ENCODE measurements around the gene PAWR. TPM values are rescaled to one million over a fixed set of nuclear protein-coding genes. Genes with fewer than 3 reads are reported as not detected.

PAWR gene
- total and polyA plus RNA-seq, 10 of the 15 experiments (the other 5 are each of a cell fraction or from before 2014, with no cell fraction given): 8.1 to 70.6 (median 24.2) TPM

DNA sequence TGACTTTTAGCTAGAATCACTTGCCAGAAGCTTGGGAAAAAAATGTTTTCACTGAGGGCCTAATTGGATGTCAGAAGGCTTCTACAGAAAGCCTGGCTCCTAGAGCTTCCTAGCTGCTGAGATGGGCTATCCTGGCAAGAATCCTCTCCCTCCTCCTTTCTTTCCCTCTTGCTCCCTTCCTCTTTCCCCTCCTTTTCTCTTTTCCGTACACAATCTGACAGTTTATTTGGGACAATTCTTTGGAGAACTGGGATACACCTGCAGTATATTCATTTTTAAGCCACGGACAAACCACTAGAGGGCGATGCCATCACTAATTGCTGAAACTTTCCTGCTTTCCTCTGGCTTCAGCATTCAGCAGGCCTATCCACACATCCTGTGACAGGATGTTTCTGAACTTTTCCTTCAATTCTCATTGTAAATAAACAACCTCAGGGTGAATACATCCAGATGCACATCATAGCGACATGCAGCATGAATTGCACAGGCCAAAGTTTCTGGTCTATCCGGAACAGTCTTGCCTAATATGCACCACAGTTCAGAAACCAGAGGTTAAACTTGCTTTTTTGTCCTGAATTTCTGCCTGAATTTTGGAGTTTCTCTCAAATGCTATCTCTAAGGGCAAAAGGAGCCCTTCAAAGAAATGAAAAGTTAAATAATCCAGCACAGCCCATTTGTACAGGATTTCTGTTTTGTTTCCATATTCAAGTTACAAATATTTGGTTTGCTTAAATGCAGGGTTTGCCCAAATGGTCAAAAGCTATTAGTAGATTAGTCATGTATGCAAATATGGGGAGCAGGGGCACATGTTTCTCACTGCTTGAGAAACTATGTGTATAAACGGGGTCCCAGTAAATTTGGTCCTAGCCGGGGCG lies 142.8 kb downstream of the PAWR start (continued):
- TF ChIP-seq, protein P1, sequence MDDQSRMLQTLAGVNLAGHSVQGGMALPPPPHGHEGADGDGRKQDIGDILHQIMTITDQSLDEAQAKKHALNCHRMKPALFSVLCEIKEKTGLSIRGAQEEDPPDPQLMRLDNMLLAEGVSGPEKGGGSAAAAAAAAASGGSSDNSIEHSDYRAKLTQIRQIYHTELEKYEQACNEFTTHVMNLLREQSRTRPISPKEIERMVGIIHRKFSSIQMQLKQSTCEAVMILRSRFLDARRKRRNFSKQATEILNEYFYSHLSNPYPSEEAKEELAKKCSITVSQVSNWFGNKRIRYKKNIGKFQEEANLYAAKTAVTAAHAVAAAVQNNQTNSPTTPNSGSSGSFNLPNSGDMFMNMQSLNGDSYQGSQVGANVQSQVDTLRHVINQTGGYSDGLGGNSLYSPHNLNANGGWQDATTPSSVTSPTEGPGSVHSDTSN (IDR thresholded peaks at IDR 0.05; ENCODE audit: insufficient replicate concordance, low read depth, low read length): no peak
- no peak for TF ChIP-seq MYB (IDR thresholded peaks at IDR 0.05; ENCODE audit: borderline replicate concordance, low read depth, low read length)

DNA sequence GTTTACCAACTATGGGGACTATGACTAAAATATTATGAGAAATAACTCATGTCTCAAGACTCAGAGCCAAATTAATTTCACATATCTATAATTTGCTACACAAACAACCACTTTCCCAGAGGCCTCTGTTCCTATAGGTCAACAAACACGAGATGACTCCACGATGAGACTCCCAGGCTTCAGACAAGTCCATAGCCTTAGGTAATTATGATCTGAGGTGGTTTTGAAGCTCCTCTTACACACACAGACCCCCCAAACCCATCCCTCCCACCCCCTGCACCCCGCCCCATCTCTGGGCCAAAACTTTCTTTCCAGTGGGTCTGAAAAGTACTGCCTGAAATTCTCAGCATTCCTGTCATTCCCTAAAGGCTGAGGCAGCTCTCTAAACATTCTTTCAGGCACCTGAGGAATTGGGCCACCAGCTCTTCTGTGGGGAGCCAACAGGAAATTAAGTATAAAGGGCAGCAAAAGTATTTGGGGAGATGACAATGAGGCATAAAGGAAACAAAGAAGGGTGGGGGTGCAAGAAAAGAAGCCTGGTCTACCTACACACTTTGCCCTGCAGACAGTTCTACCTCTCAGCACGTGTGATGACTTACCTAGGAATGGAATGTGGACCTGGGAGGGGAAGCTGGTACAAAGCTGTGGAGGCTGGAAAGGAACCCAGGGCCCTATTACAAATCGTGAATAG lies 143.6 kb downstream of the PAWR start:
- H2AFZ ChIP-seq (ENCODE audit: control insufficient read depth, low read depth, low read length): no peak overlapping the region
- RAD21 ChIA-PET (ENCODE audit: unreplicated experiment): interaction anchor here (0.8 to 1.6 kb wide), 8 partner anchors 69 to 372 kb away, joined by 3 to 10 read pairs (median 3); partner anchors contain the start of gene PAWR
- H3K4me2 ChIP-seq (ENCODE audit: control insufficient read depth, insufficient read depth): no peak overlapping the region
- intact Hi-C loops (cut with micrococcal nuclease; ENCODE audit: unreplicated experiment) (loop anchor here (5.0 kb wide), 1 partner anchor 725 kb away; no protein-coding TSS in a partner anchor), in situ Hi-C loops (cut with MboI) (no loop called here)
- ATAC-seq (no peak; the same call in 2 of the 3 replicates), FAIRE-seq (no peak), DNase-seq (ENCODE audit: low read depth, low spot score) (no peak)
- POLR2A ChIA-PET: no interaction called here
- H3K9me3 ChIP-seq (replicated peaks; ENCODE audit: control insufficient read depth, insufficient read depth, low read length): no peaks in the 10 kb centered on the region
- CTCF ChIA-PET: interaction anchor here (0.7 to 2.8 kb wide), 17 partner anchors 8 to 723 kb away, joined by 3 to 25 read pairs (median 5); partner anchors contain the start of gene PAWR
- 60% methylated on average over 5 of the region's 5 CpGs for WGBS (ENCODE audit: insufficient coverage, insufficient replicate concordance, low lambda C conversion rate, missing lambda C conversion rate)
- H3K36me3 ChIP-seq (ENCODE audit: control insufficient read depth in 2 of 2, insufficient read depth in 2 of 2, low read length in 1 of 2): no peaks in the 10 kb centered on the region
- SMC1A ChIA-PET (ENCODE audit: uncharacterized antibody, unreplicated experiment): interaction anchor here (0.7 to 2.3 kb wide), 7 partner anchors 16 to 720 kb away, joined by 3 to 18 read pairs (median 5); no protein-coding TSS in a partner anchor
- H3K79me2 ChIP-seq (ENCODE audit: control insufficient read depth, insufficient read depth, low read length): no peaks in the 10 kb centered on the region
- no peak overlapping the region for H3K4me3 ChIP-seq
- H3K27me3 ChIP-seq (replicated peaks in 1 of 2; ENCODE audit: control insufficient read depth in 2 of 2, insufficient read depth in 2 of 2, low read length in 1 of 2): no peaks in the 10 kb centered on the region
- no peak for TF ChIP-seq SREBF2 (IDR thresholded peaks at IDR 0.05; ENCODE audit: low read length)
- TF ChIP-seq, protein P2, sequence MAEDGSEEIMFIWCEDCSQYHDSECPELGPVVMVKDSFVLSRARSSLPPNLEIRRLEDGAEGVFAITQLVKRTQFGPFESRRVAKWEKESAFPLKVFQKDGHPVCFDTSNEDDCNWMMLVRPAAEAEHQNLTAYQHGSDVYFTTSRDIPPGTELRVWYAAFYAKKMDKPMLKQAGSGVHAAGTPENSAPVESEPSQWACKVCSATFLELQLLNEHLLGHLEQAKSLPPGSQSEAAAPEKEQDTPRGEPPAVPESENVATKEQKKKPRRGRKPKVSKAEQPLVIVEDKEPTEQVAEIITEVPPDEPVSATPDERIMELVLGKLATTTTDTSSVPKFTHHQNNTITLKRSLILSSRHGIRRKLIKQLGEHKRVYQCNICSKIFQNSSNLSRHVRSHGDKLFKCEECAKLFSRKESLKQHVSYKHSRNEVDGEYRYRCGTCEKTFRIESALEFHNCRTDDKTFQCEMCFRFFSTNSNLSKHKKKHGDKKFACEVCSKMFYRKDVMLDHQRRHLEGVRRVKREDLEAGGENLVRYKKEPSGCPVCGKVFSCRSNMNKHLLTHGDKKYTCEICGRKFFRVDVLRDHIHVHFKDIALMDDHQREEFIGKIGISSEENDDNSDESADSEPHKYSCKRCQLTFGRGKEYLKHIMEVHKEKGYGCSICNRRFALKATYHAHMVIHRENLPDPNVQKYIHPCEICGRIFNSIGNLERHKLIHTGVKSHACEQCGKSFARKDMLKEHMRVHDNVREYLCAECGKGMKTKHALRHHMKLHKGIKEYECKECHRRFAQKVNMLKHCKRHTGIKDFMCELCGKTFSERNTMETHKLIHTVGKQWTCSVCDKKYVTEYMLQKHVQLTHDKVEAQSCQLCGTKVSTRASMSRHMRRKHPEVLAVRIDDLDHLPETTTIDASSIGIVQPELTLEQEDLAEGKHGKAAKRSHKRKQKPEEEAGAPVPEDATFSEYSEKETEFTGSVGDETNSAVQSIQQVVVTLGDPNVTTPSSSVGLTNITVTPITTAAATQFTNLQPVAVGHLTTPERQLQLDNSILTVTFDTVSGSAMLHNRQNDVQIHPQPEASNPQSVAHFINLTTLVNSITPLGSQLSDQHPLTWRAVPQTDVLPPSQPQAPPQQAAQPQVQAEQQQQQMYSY (CRISPR knock-in tag; IDR thresholded peaks at IDR 0.05): no peak
- TF ChIP-seq, protein P3, sequence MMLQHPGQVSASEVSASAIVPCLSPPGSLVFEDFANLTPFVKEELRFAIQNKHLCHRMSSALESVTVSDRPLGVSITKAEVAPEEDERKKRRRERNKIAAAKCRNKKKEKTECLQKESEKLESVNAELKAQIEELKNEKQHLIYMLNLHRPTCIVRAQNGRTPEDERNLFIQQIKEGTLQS (IDR thresholded peaks at IDR 0.05; ENCODE audit: borderline replicate concordance, extremely low read depth, low read depth, low read length): no peak
- no peak for TF ChIP-seq RBBP5 (conservative IDR thresholded peaks at IDR 0.05)
- TF ChIP-seq ASH2L (IDR thresholded peaks at IDR 0.05; ENCODE audit: borderline replicate concordance, low read depth): no peak
- TF ChIP-seq NFYB (IDR thresholded peaks at IDR 0.05; ENCODE audit: insufficient read depth, low read depth, low read length): no peak
- no peak for TF ChIP-seq LARP7 (IDR thresholded peaks at IDR 0.05)
- no peak for TF ChIP-seq HCFC1 (IDR thresholded peaks at IDR 0.05; ENCODE audit: low read length)
- no peak for TF ChIP-seq ZNF622 (IDR thresholded peaks at IDR 0.05)
- TF ChIP-seq IKZF1 (conservative IDR thresholded peaks at IDR 0.05): no peak
- TF ChIP-seq KAT2A (conservative IDR thresholded peaks at IDR 0.05; ENCODE audit: control insufficient read depth, low read depth, low read length): no peak
- no peak for TF ChIP-seq SP1 (IDR thresholded peaks at IDR 0.05; ENCODE audit: low read depth, low read length)
- no peak for TF ChIP-seq RAD51 (IDR thresholded peaks at IDR 0.05)
- H4K20me1 ChIP-seq (ENCODE audit: control insufficient read depth, insufficient read depth): no peaks in the 10 kb centered on the region
- H3K4me1 ChIP-seq (ENCODE audit: control insufficient read depth, insufficient read depth, low read length): no peaks in the 10 kb centered on the region
- no TSS peak for BruUV-seq (replicated peaks)
- no peak overlapping the region for H3K27ac ChIP-seq (ENCODE audit: control insufficient read depth, insufficient read depth)
- H3K9ac ChIP-seq (ENCODE audit: control insufficient read depth, insufficient read depth, low read length): no peak overlapping the region
